ENCODE measurements around the gene TMEM72. TPM values are rescaled to one million over a fixed set of nuclear protein-coding genes. Genes with fewer than 3 reads are reported as not detected.

Gene TMEM72
- total RNA-seq, 1 experiment from 2014 or later: not detected

DNA sequence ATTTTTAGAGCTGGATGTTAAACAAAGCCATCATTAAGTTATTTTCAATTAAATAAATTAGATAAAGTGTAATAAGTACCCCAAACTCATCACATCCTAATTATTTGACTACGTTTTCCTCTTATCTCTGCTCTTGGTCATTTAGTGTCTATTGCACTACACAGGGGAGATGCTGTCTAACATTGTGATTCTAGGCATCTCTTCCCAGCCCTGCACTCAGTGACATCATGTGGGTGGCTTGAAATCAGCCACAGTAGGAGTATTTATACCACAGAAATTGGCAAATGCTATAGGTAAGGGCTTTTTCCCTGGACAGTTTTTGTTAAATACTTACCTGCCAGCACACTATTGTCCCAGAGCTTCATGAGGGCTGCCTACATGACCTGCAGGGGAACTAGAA is 21.3 kb upstream of the TMEM72 start:
- no peak overlapping the region for H3K9ac ChIP-seq (ENCODE audit: low read length)
- CTCF ChIA-PET: no interaction called here
- no peaks in the 10 kb centered on the region for H3K9me3 ChIP-seq (ENCODE audit: low read length)
- no peak overlapping the region for H3K4me2 ChIP-seq (ENCODE audit: low read length)
- no TSS peak for BruUV-seq (replicated peaks)
- H3K4me1 ChIP-seq (ENCODE audit: insufficient read depth, low read length): no peaks in the 10 kb centered on the region
- no peaks in the 10 kb centered on the region for H4K20me1 ChIP-seq (ENCODE audit: low read length)
- intact Hi-C loops (cut with micrococcal nuclease): no loop called here
- no peak for DNase-seq
- no peak overlapping the region for H3K4me3 ChIP-seq (ENCODE audit: low read length)
- ATAC-seq: no peak
- no peak overlapping the region for H3K27ac ChIP-seq (ENCODE audit: low read length)
- H3K36me3 ChIP-seq (ENCODE audit: low read depth, low read length): no peaks in the 10 kb centered on the region
- no peaks in the 10 kb centered on the region for H3K9me2 ChIP-seq (replicated peaks; ENCODE audit: low read length)
- H3K79me2 ChIP-seq (ENCODE audit: low read length): no peaks in the 10 kb centered on the region
- POLR2A ChIA-PET (ENCODE audit: unreplicated experiment): no interaction called here
- H2AFZ ChIP-seq (ENCODE audit: low read length): no peak overlapping the region
- TF ChIP-seq EZH2 (IDR thresholded peaks at IDR 0.05; ENCODE audit: low read length, unreplicated experiment) (no peak), EZH2phosphoT487 (IDR thresholded peaks at IDR 0.05; ENCODE audit: borderline replicate concordance, low read length) (no peak)
- TF ChIP-seq, protein P1, sequence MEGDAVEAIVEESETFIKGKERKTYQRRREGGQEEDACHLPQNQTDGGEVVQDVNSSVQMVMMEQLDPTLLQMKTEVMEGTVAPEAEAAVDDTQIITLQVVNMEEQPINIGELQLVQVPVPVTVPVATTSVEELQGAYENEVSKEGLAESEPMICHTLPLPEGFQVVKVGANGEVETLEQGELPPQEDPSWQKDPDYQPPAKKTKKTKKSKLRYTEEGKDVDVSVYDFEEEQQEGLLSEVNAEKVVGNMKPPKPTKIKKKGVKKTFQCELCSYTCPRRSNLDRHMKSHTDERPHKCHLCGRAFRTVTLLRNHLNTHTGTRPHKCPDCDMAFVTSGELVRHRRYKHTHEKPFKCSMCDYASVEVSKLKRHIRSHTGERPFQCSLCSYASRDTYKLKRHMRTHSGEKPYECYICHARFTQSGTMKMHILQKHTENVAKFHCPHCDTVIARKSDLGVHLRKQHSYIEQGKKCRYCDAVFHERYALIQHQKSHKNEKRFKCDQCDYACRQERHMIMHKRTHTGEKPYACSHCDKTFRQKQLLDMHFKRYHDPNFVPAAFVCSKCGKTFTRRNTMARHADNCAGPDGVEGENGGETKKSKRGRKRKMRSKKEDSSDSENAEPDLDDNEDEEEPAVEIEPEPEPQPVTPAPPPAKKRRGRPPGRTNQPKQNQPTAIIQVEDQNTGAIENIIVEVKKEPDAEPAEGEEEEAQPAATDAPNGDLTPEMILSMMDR (conservative IDR thresholded peaks at IDR 0.05; ENCODE audit: low read depth, low read length): no peak
- H3F3A ChIP-seq (ENCODE audit: low read length, unreplicated experiment): no peaks in the 10 kb centered on the region
- H3K27me3 ChIP-seq (ENCODE audit: low read length): peaks cover 41% of the 10 kb centered on the region

DNA sequence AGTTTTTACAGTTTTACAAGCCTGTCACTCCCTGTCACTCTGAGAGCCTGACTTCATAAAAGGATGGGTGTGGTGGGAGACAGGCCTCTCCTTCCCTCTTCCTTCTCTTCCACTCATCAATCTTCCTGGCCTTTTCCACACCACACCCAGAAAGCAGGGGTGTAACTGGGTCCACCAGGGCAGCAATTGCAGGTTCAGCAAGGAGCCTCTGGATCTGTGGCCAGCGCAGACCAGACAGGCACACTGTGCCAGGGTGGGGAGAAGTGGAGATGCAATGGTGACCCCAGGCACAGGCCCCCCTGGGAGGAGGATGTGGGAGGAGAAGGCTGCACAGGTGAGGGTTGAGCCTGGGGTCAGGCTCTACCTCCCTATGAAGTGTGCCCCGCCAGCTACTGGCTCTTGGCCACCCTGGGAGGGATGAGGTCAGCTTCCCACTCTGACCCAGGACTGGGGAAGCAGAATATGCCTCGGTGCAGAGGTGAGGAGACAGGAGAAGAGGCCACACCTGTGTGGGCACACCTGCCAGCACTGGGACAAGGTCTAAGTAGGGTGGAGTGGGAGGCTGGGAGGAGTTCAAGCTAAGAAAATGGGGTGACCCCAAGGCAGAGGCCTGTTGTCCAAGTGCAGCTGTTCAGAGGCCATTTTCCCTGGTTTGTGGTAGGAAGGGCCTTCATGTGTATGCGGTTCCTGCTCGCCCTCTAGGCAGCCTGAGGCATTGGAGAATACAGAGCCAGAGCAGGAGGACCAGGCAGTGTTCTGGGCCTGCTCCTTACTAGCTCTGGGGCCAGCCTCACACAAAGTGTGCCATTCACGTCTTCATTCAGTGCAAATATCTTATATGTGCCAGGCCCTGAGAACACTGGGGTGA is 20.2 kb upstream of the TMEM72 start:
- ChIA-PET POLR2A (ENCODE audit: unreplicated experiment) (interaction anchor here (0.6 kb wide), 1 partner anchor 55 kb away, joined by 4 read pairs; no protein-coding TSS in a partner anchor), CTCF (no interaction called here)
- BruUV-seq (replicated peaks): no TSS peak
- Histone ChIP-seq H3K9ac (ENCODE audit: low read length) (no peak overlapping the region), H3K36me3 (ENCODE audit: low read depth, low read length) (no peaks in the 10 kb centered on the region), H4K20me1 (ENCODE audit: low read length) (no peaks in the 10 kb centered on the region), H3K4me2 (ENCODE audit: low read length) (no peak overlapping the region), H3K9me3 (ENCODE audit: low read length) (no peaks in the 10 kb centered on the region), H3K27ac (ENCODE audit: low read length) (no peak overlapping the region), H3K27me3 (ENCODE audit: low read length) (peaks cover 44% of the 10 kb centered on the region), H3K9me2 (replicated peaks; ENCODE audit: low read length) (no peaks in the 10 kb centered on the region), H3F3A (ENCODE audit: low read length, unreplicated experiment) (no peaks in the 10 kb centered on the region), H3K4me3 (ENCODE audit: low read length) (no peak overlapping the region), H3K79me2 (ENCODE audit: low read length) (no peaks in the 10 kb centered on the region), H2AFZ (ENCODE audit: low read length) (no peak overlapping the region), H3K4me1 (ENCODE audit: insufficient read depth, low read length) (no peaks in the 10 kb centered on the region)
- DNase-seq (no peak), ATAC-seq (no peak)
- TF ChIP-seq EZH2phosphoT487 (IDR thresholded peaks at IDR 0.05; ENCODE audit: borderline replicate concordance, low read length) (no peak), EZH2 (IDR thresholded peaks at IDR 0.05; ENCODE audit: low read length, unreplicated experiment) (no peak)
- TF ChIP-seq, protein P1 (conservative IDR thresholded peaks at IDR 0.05; ENCODE audit: low read depth, low read length): no peak
- intact Hi-C loops (cut with micrococcal nuclease): no loop called here

DNA sequence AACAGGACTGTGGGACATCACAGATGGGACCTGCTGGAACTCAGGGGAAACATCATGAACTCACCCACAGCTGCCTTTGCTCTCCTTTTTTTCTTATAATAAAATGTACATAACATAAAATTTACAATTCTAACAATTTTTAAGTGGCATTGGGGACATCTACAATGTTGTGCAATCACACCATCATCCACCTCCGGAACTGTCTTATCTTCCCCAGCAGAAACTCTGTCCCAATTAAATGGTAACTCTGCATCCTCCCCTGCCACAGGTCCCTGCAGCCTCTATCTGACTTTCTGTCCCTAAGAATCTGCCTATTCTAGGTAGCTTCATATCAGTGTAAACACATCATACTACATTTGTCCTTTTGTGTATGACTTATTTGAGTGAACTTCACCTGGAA is 19.4 kb upstream of the TMEM72 start:
- Histone ChIP-seq H4K20me1 (ENCODE audit: low read length) (no peaks in the 10 kb centered on the region), H3F3A (ENCODE audit: low read length, unreplicated experiment) (no peaks in the 10 kb centered on the region), H3K9me2 (replicated peaks; ENCODE audit: low read length) (no peaks in the 10 kb centered on the region), H2AFZ (ENCODE audit: low read length) (no peak overlapping the region), H3K36me3 (ENCODE audit: low read depth, low read length) (no peaks in the 10 kb centered on the region), H3K4me1 (ENCODE audit: insufficient read depth, low read length) (no peaks in the 10 kb centered on the region), H3K9ac (ENCODE audit: low read length) (no peak overlapping the region), H3K27ac (ENCODE audit: low read length) (no peak overlapping the region), H3K27me3 (ENCODE audit: low read length) (peaks cover 41% of the 10 kb centered on the region), H3K79me2 (ENCODE audit: low read length) (no peaks in the 10 kb centered on the region), H3K4me2 (ENCODE audit: low read length) (no peak overlapping the region), H3K4me3 (ENCODE audit: low read length) (no peak overlapping the region), H3K9me3 (ENCODE audit: low read length) (no peaks in the 10 kb centered on the region)
- TF ChIP-seq, protein P1 (conservative IDR thresholded peaks at IDR 0.05; ENCODE audit: low read depth, low read length): no peak
- TF ChIP-seq EZH2 (IDR thresholded peaks at IDR 0.05; ENCODE audit: low read length, unreplicated experiment): no peak
- no peak for TF ChIP-seq EZH2phosphoT487 (IDR thresholded peaks at IDR 0.05; ENCODE audit: borderline replicate concordance, low read length)
- no peak for ATAC-seq
- intact Hi-C loops (cut with micrococcal nuclease): no loop called here
- DNase-seq: no peak
- no TSS peak for BruUV-seq (replicated peaks)
- CTCF ChIA-PET: no interaction called here
- POLR2A ChIA-PET (ENCODE audit: unreplicated experiment): no interaction called here

Measured in PC-3 (cell line).